Chondrocyte (in vitro differentiated cells): ENCODE measurements around the gene ABI3BP. TPM values are rescaled to one million over a fixed set of nuclear protein-coding genes. Genes with fewer than 3 reads are reported as not detected.

Source experiments
- DNase-seq: peaks from one replicate; pipeline ENCODE4 v3.0.0; 2021; ENCODE audit warnings: mixed read lengths, low spot score
- H3K27ac Mint-ChIP-seq: one replicate; pipeline ENCODE4 v1.8.0; 2021; ENCODE audit warnings: mild to moderate bottlenecking, moderate library complexity, mixed read lengths; ENCODE audit not compliant: unreplicated experiment
- H3K27me3 Mint-ChIP-seq: 2 replicates; pipeline ENCODE4 v1.8.0; 2021; ENCODE audit warnings: low read depth, mixed read lengths
- H3K36me3 Mint-ChIP-seq: 2 replicates; pipeline ENCODE4 v1.8.0; 2021; ENCODE audit warnings: low read depth, mixed read lengths
- H3K4me1 Mint-ChIP-seq: 2 replicates; pipeline ENCODE4 v1.8.0; 2021; ENCODE audit warnings: low read depth, mild to moderate bottlenecking, mixed read lengths
- H3K4me3 Mint-ChIP-seq: one replicate; pipeline ENCODE4 v1.8.0; 2021; ENCODE audit warnings: mild to moderate bottlenecking, moderate library complexity, mixed read lengths; ENCODE audit not compliant: unreplicated experiment
- H3K9me3 Mint-ChIP-seq: 2 replicates; pipeline ENCODE4 v1.8.0; 2021; ENCODE audit warnings: low read depth, mixed read lengths
- total RNA-seq: library from RNA; stranded (reverse); gene quantifications from 3 replicates; pipeline ENCODE4 v1.2.1, GENCODE V29; 2021
- TF ChIP-seq, protein P1 (sequence below): fragments of 200-600 bp; sonication (generic); IDR thresholded peaks from 2 replicates; pipeline ENCODE4 v1.5.0; 2021; ENCODE audit warnings: antibody characterized with exemption, mild to moderate bottlenecking, moderate library complexity

The ABI3BP gene
- total RNA-seq, 1 donor from 2014 or later, result 10.2 TPM

- peaks cover 24% of the 10 kb centered on the region for H3K4me1 Mint-ChIP-seq
- no peaks in the 10 kb centered on the region for H3K27me3 Mint-ChIP-seq
- peaks cover 34% of the 10 kb centered on the region for H3K36me3 Mint-ChIP-seq
- peak overlapping the region; percentile 83 for H3K27ac Mint-ChIP-seq
- TF ChIP-seq, protein P1, sequence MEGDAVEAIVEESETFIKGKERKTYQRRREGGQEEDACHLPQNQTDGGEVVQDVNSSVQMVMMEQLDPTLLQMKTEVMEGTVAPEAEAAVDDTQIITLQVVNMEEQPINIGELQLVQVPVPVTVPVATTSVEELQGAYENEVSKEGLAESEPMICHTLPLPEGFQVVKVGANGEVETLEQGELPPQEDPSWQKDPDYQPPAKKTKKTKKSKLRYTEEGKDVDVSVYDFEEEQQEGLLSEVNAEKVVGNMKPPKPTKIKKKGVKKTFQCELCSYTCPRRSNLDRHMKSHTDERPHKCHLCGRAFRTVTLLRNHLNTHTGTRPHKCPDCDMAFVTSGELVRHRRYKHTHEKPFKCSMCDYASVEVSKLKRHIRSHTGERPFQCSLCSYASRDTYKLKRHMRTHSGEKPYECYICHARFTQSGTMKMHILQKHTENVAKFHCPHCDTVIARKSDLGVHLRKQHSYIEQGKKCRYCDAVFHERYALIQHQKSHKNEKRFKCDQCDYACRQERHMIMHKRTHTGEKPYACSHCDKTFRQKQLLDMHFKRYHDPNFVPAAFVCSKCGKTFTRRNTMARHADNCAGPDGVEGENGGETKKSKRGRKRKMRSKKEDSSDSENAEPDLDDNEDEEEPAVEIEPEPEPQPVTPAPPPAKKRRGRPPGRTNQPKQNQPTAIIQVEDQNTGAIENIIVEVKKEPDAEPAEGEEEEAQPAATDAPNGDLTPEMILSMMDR, result no peak
- H3K4me3 Mint-ChIP-seq, result no peak overlapping the region
- no peak for DNase-seq
- H3K9me3 Mint-ChIP-seq, result no peaks in the 10 kb centered on the region
Observed at GRCh38 chr3:100745617-100746016, 247.6 kb downstream of the ABI3BP start.

DNA sequence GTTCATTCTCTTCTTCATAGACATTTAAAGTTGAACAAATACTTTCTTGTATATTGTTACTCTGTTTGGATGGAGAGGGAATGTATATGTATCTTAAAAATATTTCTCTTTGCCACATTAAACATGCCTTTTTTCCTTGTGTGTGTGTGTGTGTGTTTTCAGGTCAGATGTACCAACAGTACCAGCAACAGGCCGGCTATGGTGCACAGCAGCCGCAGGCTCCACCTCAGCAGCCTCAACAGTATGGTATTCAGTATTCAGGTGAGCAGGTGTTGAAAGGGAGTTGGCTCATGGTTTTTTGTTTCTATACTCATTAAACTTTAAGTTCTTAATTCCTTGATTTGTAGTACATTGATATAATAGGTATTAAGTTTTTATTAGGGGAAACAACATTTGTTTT, 248.6 kb downstream of the ABI3BP start:
- Mint-ChIP-seq H3K4me1 (peaks cover 24% of the 10 kb centered on the region), H3K4me3 (no peak overlapping the region), H3K36me3 (peaks cover 29% of the 10 kb centered on the region), H3K27ac (no peak overlapping the region), H3K9me3 (no peaks in the 10 kb centered on the region), H3K27me3 (no peaks in the 10 kb centered on the region)
- TF ChIP-seq, protein P1, result no peak
- no peak for DNase-seq

DNA sequence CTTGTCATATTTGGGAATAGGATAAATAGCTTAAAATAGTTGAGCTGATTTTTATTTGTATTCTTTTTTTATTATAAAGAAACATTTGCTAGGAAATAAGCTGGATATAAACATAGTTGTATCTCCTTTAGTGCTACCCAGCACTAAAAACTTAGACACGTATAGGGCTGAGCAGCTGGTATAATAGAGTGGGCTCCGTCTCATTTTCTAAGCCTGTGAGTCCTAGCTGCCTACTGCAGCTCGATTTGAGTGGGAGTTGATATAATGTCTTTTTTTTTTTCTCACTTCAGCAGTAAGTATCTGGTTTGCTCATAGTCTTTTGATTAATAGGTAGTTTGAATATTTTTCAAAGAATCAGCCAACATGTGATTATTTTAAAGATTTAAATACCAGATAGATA, 249.7 kb downstream of the ABI3BP start:
- no peak overlapping the region for H3K4me3 Mint-ChIP-seq
- TF ChIP-seq, protein P1, result no peak
- no peaks in the 10 kb centered on the region for H3K27me3 Mint-ChIP-seq
- H3K4me1 Mint-ChIP-seq, result peaks cover 24% of the 10 kb centered on the region
- H3K9me3 Mint-ChIP-seq, result no peaks in the 10 kb centered on the region
- DNase-seq, result no peak
- H3K36me3 Mint-ChIP-seq, result peaks cover 27% of the 10 kb centered on the region
- no peak overlapping the region for H3K27ac Mint-ChIP-seq

GRCh38 chr3:100740207-100740606, 253.0 kb downstream of the ABI3BP start:
- no peaks in the 10 kb centered on the region for H3K9me3 Mint-ChIP-seq
- DNase-seq, result no peak
- peaks cover 8% of the 10 kb centered on the region for H3K4me1 Mint-ChIP-seq
- TF ChIP-seq, protein P1, result no peak
- no peak overlapping the region for H3K4me3 Mint-ChIP-seq
- no peak overlapping the region for H3K27ac Mint-ChIP-seq
- H3K27me3 Mint-ChIP-seq, result no peaks in the 10 kb centered on the region
- peaks cover 28% of the 10 kb centered on the region for H3K36me3 Mint-ChIP-seq

GRCh38 chr3:100737334-100737733, 255.9 kb downstream of the ABI3BP start:
- peaks cover 18% of the 10 kb centered on the region for H3K4me1 Mint-ChIP-seq
- peaks cover 32% of the 10 kb centered on the region for H3K36me3 Mint-ChIP-seq
- no peak overlapping the region for H3K4me3 Mint-ChIP-seq
- H3K27me3 Mint-ChIP-seq, result no peaks in the 10 kb centered on the region
- H3K27ac Mint-ChIP-seq, result no peak overlapping the region
- TF ChIP-seq, protein P1, result peak; percentile 79
- no peak for DNase-seq
- no peaks in the 10 kb centered on the region for H3K9me3 Mint-ChIP-seq
